Choroid plexus epithelial cell (primary cell): ENCODE measurements around the gene SRI.

ENCODE experiments used
- DNase-seq: peaks from one replicate; pipeline ENCODE4 v3.0.0-alpha.2; 2010; ENCODE audit warnings: low read depth
- H3K4me3 ChIP-seq: 2 replicates; pipeline ENCODE4 v1.5.1; 2011; ENCODE audit warnings: low read depth, mild to moderate bottlenecking, control low read depth, low read length, moderate library complexity
- TF ChIP-seq, protein P1 (sequence below): conservative IDR thresholded peaks from 2 replicates; pipeline ENCODE4 v1.5.1; 2011; ENCODE audit warnings: low read depth, mild to moderate bottlenecking, control low read depth, inconsistent platforms, low read length, moderate library complexity

The SRI gene

DNA sequence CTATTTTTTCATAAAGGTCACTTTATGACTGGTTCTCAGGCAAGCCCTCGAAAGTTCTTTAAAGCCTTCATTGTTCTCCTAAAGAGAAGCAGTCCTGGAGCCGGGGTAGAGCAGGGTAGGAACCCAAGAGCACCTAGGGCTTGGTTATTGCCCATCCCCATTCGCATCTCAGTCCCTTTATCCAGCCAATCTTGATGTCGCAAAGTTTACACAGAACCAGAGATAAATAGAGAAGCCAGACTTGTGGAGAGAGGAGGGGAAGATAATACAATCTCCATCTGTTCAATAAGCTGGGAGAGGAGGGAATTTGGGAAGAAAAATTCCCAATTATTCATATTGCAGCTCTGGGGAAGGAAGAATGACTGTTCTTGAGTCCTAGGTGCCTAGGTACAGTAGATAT is 6.4 kb upstream of the SRI start:
- DNase-seq = no peak
- no peak overlapping the region for H3K4me3 ChIP-seq
- TF ChIP-seq, protein P1, sequence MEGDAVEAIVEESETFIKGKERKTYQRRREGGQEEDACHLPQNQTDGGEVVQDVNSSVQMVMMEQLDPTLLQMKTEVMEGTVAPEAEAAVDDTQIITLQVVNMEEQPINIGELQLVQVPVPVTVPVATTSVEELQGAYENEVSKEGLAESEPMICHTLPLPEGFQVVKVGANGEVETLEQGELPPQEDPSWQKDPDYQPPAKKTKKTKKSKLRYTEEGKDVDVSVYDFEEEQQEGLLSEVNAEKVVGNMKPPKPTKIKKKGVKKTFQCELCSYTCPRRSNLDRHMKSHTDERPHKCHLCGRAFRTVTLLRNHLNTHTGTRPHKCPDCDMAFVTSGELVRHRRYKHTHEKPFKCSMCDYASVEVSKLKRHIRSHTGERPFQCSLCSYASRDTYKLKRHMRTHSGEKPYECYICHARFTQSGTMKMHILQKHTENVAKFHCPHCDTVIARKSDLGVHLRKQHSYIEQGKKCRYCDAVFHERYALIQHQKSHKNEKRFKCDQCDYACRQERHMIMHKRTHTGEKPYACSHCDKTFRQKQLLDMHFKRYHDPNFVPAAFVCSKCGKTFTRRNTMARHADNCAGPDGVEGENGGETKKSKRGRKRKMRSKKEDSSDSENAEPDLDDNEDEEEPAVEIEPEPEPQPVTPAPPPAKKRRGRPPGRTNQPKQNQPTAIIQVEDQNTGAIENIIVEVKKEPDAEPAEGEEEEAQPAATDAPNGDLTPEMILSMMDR = no peak

GRCh38 chr7:88224601-88225275 is 4.9 kb upstream of the SRI start:
- no peak overlapping the region for H3K4me3 ChIP-seq
- TF ChIP-seq, protein P1 = no peak
- DNase-seq = peak; percentile 56

GRCh38 chr7:88223265-88223664 is 3.4 kb upstream of the SRI start:
- H3K4me3 ChIP-seq = no peak overlapping the region
- TF ChIP-seq, protein P1 = no peak
- no peak for DNase-seq

DNA sequence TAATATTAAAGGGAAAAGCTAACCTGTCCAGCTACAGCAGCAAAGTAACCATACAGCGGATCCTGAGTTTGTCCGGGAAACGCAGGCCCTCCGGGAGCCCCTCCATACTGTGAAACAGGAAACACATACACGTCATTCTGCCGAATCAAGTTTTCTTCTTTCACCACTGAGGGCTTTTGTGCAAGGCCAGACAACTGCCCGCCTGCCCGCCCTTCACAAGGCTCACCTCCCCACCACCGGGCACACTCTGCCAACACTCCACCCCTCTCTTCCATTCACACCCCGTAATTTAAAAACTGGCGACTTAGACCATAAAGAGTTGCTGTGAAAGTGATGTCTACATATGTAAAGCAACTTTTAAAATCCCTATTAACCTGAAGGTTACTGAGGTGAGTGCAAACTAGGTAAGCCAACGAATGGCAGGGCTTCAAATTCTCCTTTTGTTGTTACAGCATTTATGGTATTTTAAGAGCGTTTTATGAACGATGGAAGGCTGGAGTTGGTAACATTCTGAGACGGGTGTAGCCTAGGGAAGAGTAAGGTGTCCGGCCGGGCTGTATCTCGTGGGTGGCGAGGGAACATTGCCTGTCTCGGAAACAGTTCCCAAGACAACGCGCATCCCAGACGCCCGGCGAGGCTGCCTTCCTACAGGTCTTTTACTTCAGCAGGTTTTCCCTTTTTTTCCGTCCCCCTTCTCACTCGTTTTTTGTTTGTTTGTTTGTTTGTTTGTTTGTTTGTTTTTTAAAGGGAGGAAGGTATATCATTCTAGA is 817 bp downstream of the SRI start:
- TF ChIP-seq, protein P1 = no peak
- H3K4me3 ChIP-seq = peak overlapping the region; percentile 91
- DNase-seq = peak; percentile 65

DNA sequence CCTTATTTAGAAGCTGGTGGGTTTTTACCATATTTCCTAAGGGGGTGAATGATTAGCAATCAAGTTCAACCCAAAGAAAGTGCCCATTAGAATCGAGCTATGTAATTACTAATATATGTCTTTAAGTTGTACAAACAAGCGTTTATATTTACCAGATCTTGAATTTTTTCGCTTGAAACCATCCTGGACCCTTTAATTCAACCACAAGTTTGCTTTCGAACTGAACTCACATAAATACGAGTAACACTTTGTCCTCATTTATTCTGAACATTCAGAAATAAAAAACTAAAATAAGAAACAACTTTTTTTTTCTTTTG is 1.5 kb downstream of the SRI start:
- DNase-seq = no peak
- peak overlapping the region; percentile 91 for H3K4me3 ChIP-seq
- TF ChIP-seq, protein P1 = no peak

GRCh38 chr7:88217675-88218428 is 2.0 kb downstream of the SRI start:
- no peak for DNase-seq
- H3K4me3 ChIP-seq = peak overlapping the region; percentile 91
- TF ChIP-seq, protein P1 = no peak
